ENCODE data around the gene PSAPL1. TPM values are rescaled to one million over a fixed set of nuclear protein-coding genes. Genes with fewer than 3 reads are reported as not detected.

PSAPL1 gene
- total and polyA plus RNA-seq, 9 donors: 0.34 TPM; not detected in 8

DNA sequence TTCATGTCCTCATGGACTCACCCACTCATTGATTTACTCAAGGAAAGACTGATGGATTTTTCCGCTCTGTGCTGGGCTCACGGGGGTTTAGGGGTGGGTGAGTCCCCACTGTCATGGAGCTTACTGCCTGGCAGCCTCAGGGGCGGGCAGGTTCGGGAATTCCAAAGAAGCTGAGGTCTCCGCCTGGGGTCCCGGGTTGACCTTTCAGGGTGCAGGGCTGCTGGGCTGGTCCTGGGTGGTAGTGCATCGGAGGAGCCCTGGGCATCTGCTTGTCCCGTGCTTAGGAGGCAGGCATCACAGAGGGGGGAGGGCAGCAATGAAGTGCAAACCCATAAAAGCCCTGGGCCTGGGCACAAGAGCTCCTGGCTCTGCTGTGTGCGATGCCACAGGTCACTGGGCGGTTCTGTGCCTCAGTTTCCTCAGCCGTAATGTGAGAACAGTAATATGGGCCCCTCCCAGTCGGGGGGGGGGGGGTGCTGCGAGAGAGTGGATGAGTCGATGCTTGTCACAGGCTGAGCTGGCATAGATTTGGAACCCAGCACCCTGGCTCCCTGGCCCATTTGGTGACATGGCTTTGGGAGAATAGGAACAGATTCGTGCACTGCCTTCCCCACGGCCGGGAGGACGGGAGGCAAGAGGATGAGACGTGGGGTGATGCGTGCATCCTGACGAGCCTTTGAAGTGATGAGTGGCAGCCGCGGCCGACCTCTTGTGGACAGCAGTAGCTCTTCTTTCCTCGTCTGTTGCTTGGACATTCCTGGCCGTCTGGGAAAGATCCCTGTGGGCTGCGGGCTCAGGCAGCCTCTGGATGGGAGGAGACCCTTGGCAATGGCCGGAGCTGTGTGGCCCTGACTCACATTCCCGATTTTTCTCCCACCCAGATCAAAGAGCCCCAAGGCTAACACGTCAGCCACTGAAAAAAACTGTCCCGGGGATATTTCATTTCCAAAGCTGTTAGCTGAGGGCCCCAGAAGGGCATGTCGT is 42.0 kb downstream of the PSAPL1 start:
- TF ChIP-seq POLR2A (IDR thresholded peaks at IDR 0.05): no peak
- peak in 2 of 3 donors; percentile 14 to 33 for TF ChIP-seq CTCF (IDR thresholded peaks at IDR 0.05)
- Histone ChIP-seq H3K4me1 (ENCODE audit: insufficient read depth) (peaks cover 14% of the 10 kb centered on the region), H3K4me3 (no peak overlapping the region), H3K36me3 (no peaks in the 10 kb centered on the region), H3K27ac (no peak overlapping the region), H3K9me3 (no peaks in the 10 kb centered on the region), H3K27me3 (no peaks in the 10 kb centered on the region)
- intact Hi-C loops (cut with DNase I): loop anchor here in 2 of 4 donors (5.0 kb wide), 1 partner anchor 200 kb away; the partner anchor contains the start of gene SORCS2 (in 2 of the 2)
- peak; percentile 65 to 78 (median 68) for DNase-seq
- WGBS, 3 donors: 35 to 43% (median 36%) methylated on average over 32 of the region's 32 CpGs

DNA sequence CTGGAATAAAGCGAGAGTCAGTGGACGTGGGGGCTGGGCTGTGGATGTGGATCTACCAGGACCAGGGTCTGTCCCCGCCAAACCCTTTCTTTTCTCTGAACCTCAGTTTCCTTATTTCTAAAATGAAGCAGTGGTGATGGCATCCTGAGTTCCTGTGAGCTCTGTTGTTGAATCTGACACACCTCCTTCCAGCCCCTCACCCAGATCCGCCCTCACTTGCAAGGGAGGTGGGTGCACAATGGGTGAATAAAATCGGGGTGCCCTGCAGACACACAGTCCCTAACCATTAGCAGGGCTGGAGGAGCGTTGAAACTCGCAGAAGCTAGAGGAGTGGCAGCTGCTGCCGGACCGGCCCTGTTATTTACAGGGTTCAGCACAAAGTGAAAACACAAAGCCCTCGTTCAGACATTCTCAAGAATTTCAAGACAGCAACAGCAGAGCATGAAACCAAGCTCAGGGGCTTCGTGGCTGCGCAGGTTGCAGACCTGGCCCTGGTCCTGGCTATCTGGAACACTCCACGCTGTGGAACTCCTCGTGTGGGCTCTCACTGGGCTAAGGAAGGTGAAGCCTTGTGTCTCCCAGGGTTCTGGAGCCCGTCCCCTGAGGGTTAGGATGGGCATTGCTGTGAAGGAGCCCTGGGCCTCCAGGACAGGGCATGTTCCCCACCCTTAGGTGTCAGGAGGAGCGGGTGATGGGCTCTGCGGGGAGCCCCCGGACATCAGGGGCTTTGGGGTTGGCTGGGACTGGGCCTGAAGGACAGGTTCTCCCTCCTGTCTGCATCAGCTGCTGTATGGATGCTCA is 42.9 kb downstream of the PSAPL1 start:
- Histone ChIP-seq H3K4me1 (ENCODE audit: insufficient read depth) (peaks cover 14% of the 10 kb centered on the region), H3K4me3 (no peak overlapping the region), H3K9me3 (no peaks in the 10 kb centered on the region), H3K27me3 (no peaks in the 10 kb centered on the region), H3K36me3 (no peaks in the 10 kb centered on the region), H3K27ac (peak overlapping the region in 1 of 2 donors; percentile 7)
- intact Hi-C loops (cut with DNase I): loop anchor here in 2 of 4 donors (5.0 kb wide), 1 partner anchor 200 kb away; the partner anchor contains the start of gene SORCS2 (in 2 of the 2)
- no peak for DNase-seq
- no peak for TF ChIP-seq CTCF (IDR thresholded peaks at IDR 0.05)
- no peak for TF ChIP-seq POLR2A (IDR thresholded peaks at IDR 0.05)
- TF ChIP-seq EP300 (IDR thresholded peaks at IDR 0.05): no peak
- 53 to 73% (median 59%) methylated on average over 17 to 18 of the region's 18 CpGs for WGBS, 3 donors

- TF ChIP-seq EP300 (IDR thresholded peaks at IDR 0.05): no peak
- no peak for TF ChIP-seq POLR2A (IDR thresholded peaks at IDR 0.05)
- no peak for TF ChIP-seq CTCF (IDR thresholded peaks at IDR 0.05)
- H3K27me3 ChIP-seq: no peaks in the 10 kb centered on the region
- intact Hi-C loops (cut with DNase I): loop anchor here in 2 of 4 donors (5.0 kb wide), 1 partner anchor 199 kb away; the partner anchor contains the start of gene SORCS2 (in 2 of the 2)
- H3K4me1 ChIP-seq (ENCODE audit: insufficient read depth): peaks cover 14% of the 10 kb centered on the region
- H3K27ac ChIP-seq: no peak overlapping the region
- H3K4me3 ChIP-seq: no peak overlapping the region
- H3K36me3 ChIP-seq: no peaks in the 10 kb centered on the region
- no peak for DNase-seq
- WGBS, 3 donors: 76 to 85% (median 84%) methylated on average over 18 of the region's 18 CpGs
- H3K9me3 ChIP-seq: no peaks in the 10 kb centered on the region
Measured at GRCh38 chr4:7390906-7391636, 43.7 kb downstream of the PSAPL1 start.

Data from ovary (tissue), 9 donors.